OCI-LY3 (cell line): Measurements from ENCODE around the gene PEAK1.

Experiments
- EZH2phosphoT487 ChIP-seq: fragments of 200-600 bp; shearing (Covaris generic); IDR thresholded peaks from 2 replicates; pipeline ENCODE4 v1.6.1; 2018; ENCODE audit warnings: antibody characterized with exemption, mixed run types, low read depth
- TF ChIP-seq, protein P1 (sequence below): fragments of 200-600, 300-600 bp; sonication (generic); IDR thresholded peaks from 2 replicates; pipeline ENCODE4 v1.5.1; 2014; ENCODE audit warnings: antibody characterized with exemption, low read length, low read depth

DNA sequence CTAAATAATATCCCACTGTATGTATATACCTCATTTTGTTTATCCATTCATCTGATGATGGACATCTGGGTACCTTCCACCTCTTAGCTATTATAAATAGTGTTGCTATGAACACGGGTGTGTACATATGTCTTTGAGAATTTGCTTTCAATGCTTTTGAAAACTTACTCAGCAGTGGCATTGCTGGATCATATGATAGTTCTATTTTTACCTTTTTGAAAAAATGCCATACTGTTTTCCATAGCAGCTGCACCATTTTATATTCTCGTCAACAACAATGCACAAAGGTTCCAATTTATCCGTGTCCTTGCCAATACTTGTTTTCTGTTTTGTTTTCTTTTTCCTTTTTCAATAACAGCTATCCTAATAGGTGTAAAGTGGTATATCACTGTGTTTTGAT is 77.1 kb downstream of the PEAK1 start:
- TF ChIP-seq, protein P1, sequence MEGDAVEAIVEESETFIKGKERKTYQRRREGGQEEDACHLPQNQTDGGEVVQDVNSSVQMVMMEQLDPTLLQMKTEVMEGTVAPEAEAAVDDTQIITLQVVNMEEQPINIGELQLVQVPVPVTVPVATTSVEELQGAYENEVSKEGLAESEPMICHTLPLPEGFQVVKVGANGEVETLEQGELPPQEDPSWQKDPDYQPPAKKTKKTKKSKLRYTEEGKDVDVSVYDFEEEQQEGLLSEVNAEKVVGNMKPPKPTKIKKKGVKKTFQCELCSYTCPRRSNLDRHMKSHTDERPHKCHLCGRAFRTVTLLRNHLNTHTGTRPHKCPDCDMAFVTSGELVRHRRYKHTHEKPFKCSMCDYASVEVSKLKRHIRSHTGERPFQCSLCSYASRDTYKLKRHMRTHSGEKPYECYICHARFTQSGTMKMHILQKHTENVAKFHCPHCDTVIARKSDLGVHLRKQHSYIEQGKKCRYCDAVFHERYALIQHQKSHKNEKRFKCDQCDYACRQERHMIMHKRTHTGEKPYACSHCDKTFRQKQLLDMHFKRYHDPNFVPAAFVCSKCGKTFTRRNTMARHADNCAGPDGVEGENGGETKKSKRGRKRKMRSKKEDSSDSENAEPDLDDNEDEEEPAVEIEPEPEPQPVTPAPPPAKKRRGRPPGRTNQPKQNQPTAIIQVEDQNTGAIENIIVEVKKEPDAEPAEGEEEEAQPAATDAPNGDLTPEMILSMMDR, result no peak
- TF ChIP-seq EZH2phosphoT487, result no peak
